GM23338 (cell line): ENCODE measurements around the gene LUZP2.

ENCODE experiments used
- CREB1 ChIP-seq: fragments of 250-450 bp; sonication (Bioruptor Pico); IDR thresholded peaks from 2 replicates; pipeline ENCODE4 v1.5.0; 2020; ENCODE audit warnings: low read depth, mild to moderate bottlenecking, moderate library complexity
- EZH2 ChIP-seq: fragments of 200-600 bp; sonication (generic); IDR thresholded peaks from one replicate; pipeline ENCODE4 v1.8.0; 2017; ENCODE audit warnings: antibody characterized with exemption, mild to moderate bottlenecking, low read depth; ENCODE audit not compliant: unreplicated experiment
- EZH2phosphoT487 ChIP-seq: fragments of 200-600 bp; sonication (generic); IDR thresholded peaks from one replicate; pipeline ENCODE4 v1.8.1; 2018; ENCODE audit warnings: antibody characterized with exemption; ENCODE audit not compliant: unreplicated experiment
- JUNB ChIP-seq: IDR thresholded peaks from one replicate; pipeline ENCODE4 v1.6.1; 2016; ENCODE audit warnings: antibody characterized with exemption; ENCODE audit not compliant: unreplicated experiment
- POLR2AphosphoS5 ChIP-seq: IDR thresholded peaks from 2 replicates; pipeline ENCODE4 v1.6.1; 2016; ENCODE audit warnings: antibody characterized with exemption, low read depth
- TF ChIP-seq, protein P1 (sequence below), 2 experiments: fragments of 200-600 bp in 1 of 2; sonication (generic) in 1 of 2; conservative IDR thresholded peaks; 2 replicates each; pipeline versions ENCODE4 v1.5.1 to v1.6.1; 2016 to 2017; ENCODE audit warnings: antibody characterized with exemption in 2 of 2, low read depth in 2 of 2, mild to moderate bottlenecking in 2 of 2, moderate library complexity in 1 of 2

DNA sequence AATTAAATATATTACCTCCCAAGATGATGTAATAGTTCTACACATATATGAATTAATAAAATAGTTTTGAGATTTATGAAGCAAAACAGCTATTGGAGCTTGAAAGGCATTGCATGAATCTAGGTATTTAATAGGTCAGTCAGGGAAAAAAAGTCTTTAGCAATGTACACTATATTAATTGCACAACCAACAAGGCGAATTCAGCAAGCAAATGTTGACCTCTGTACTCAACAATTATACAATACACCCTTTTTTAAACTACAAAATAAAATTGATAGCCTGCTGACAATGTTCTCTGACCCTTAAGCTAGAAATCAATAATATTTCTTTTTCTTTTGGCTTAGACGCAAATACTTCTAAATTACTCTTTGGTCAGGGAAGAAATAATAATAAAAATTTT lies 345.5 kb downstream of the LUZP2 start:
- TF ChIP-seq, protein P1, sequence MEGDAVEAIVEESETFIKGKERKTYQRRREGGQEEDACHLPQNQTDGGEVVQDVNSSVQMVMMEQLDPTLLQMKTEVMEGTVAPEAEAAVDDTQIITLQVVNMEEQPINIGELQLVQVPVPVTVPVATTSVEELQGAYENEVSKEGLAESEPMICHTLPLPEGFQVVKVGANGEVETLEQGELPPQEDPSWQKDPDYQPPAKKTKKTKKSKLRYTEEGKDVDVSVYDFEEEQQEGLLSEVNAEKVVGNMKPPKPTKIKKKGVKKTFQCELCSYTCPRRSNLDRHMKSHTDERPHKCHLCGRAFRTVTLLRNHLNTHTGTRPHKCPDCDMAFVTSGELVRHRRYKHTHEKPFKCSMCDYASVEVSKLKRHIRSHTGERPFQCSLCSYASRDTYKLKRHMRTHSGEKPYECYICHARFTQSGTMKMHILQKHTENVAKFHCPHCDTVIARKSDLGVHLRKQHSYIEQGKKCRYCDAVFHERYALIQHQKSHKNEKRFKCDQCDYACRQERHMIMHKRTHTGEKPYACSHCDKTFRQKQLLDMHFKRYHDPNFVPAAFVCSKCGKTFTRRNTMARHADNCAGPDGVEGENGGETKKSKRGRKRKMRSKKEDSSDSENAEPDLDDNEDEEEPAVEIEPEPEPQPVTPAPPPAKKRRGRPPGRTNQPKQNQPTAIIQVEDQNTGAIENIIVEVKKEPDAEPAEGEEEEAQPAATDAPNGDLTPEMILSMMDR (conservative IDR thresholded peaks at IDR 0.05; ENCODE audit: low read depth in 2 of 2), result no peak
- TF ChIP-seq POLR2AphosphoS5 (no peak), EZH2phosphoT487 (no peak), JUNB (no peak), EZH2 (no peak), CREB1 (CRISPR knock-in tag) (no peak)
